Measurements from ENCODE around the gene ZNF394.
A peak's percentile ranks its signal among the peaks of the same experiment; 100 is the strongest.

The ZNF394 gene

GRCh38 chr7:99478464-99479440 lies 21.3 kb downstream of the ZNF394 start:
- no peak for DNase-seq (ENCODE audit: low read depth in 1 of 2, low spot score in 1 of 2)
- in situ Hi-C loops (cut with HindIII; ENCODE audit: low pct_unique_long_range_greater_than_20kb, low sequenced_read_pairs): no loop called here
- no peak for TF ChIP-seq JUND (IDR thresholded peaks at IDR 0.05; ENCODE audit: low read depth)

- TF ChIP-seq JUND (IDR thresholded peaks at IDR 0.05; ENCODE audit: low read depth): no peak
- DNase-seq (ENCODE audit: low read depth in 1 of 2, low spot score in 1 of 2): no peak
- in situ Hi-C loops (cut with HindIII; ENCODE audit: low pct_unique_long_range_greater_than_20kb, low sequenced_read_pairs): no loop called here
Measured at GRCh38 chr7:99476107-99476506, 24.0 kb downstream of the ZNF394 start.

GRCh38 chr7:99473315-99473596 lies 26.8 kb downstream of the ZNF394 start:
- DNase-seq (ENCODE audit: low read depth in 1 of 2, low spot score in 1 of 2): peak; percentile 24 to 36
- in situ Hi-C loops (cut with HindIII; ENCODE audit: low pct_unique_long_range_greater_than_20kb, low sequenced_read_pairs): no loop called here
- no peak for TF ChIP-seq JUND (IDR thresholded peaks at IDR 0.05; ENCODE audit: low read depth)

- peak; percentile 95 to 97 for DNase-seq (ENCODE audit: low read depth in 1 of 2, low spot score in 1 of 2)
- in situ Hi-C loops (cut with HindIII; ENCODE audit: low pct_unique_long_range_greater_than_20kb, low sequenced_read_pairs): no loop called here
- TF ChIP-seq JUND (IDR thresholded peaks at IDR 0.05; ENCODE audit: low read depth): no peak
Measured at GRCh38 chr7:99472561-99473314, 27.3 kb downstream of the ZNF394 start, which contains the start of gene ZNF789. TSS of gene ZNF789 (plus strand) at chr7:99472890. CDS start at chr7:99476457, 3,567 bp downstream.

GRCh38 chr7:99469381-99470065 lies 30.6 kb downstream of the ZNF394 start:
- in situ Hi-C loops (cut with HindIII; ENCODE audit: low pct_unique_long_range_greater_than_20kb, low sequenced_read_pairs): no loop called here
- TF ChIP-seq JUND (IDR thresholded peaks at IDR 0.05; ENCODE audit: low read depth): no peak
- no peak for DNase-seq (ENCODE audit: low read depth in 1 of 2, low spot score in 1 of 2)

GRCh38 chr7:99468336-99468918 lies 31.7 kb downstream of the ZNF394 start:
- TF ChIP-seq JUND (IDR thresholded peaks at IDR 0.05; ENCODE audit: low read depth): no peak
- in situ Hi-C loops (cut with HindIII; ENCODE audit: low pct_unique_long_range_greater_than_20kb, low sequenced_read_pairs): no loop called here
- DNase-seq (ENCODE audit: low read depth in 1 of 2, low spot score in 1 of 2): no peak

- TF ChIP-seq JUND (IDR thresholded peaks at IDR 0.05; ENCODE audit: low read depth): no peak
- DNase-seq (ENCODE audit: low read depth in 1 of 2, low spot score in 1 of 2): no peak
- in situ Hi-C loops (cut with HindIII; ENCODE audit: low pct_unique_long_range_greater_than_20kb, low sequenced_read_pairs): no loop called here
Measured at GRCh38 chr7:99465421-99465768, 34.7 kb downstream of the ZNF394 start.

- DNase-seq (ENCODE audit: low read depth in 1 of 2, low spot score in 1 of 2): no peak
- in situ Hi-C loops (cut with HindIII; ENCODE audit: low pct_unique_long_range_greater_than_20kb, low sequenced_read_pairs): no loop called here
- no peak for TF ChIP-seq JUND (IDR thresholded peaks at IDR 0.05; ENCODE audit: low read depth)
Measured at GRCh38 chr7:99461221-99461620, 38.9 kb downstream of the ZNF394 start.

GRCh38 chr7:99460651-99461050 lies 39.4 kb downstream of the ZNF394 start:
- no peak for DNase-seq (ENCODE audit: low read depth in 1 of 2, low spot score in 1 of 2)
- TF ChIP-seq JUND (IDR thresholded peaks at IDR 0.05; ENCODE audit: low read depth): no peak
- in situ Hi-C loops (cut with HindIII; ENCODE audit: low pct_unique_long_range_greater_than_20kb, low sequenced_read_pairs): no loop called here

- DNase-seq (ENCODE audit: low read depth in 1 of 2, low spot score in 1 of 2): peak in 1 of 2 experiments; percentile 54
- in situ Hi-C loops (cut with HindIII; ENCODE audit: low pct_unique_long_range_greater_than_20kb, low sequenced_read_pairs): no loop called here
- TF ChIP-seq JUND (IDR thresholded peaks at IDR 0.05; ENCODE audit: low read depth): no peak
Measured at GRCh38 chr7:99459087-99459486, 41.0 kb downstream of the ZNF394 start.

- no peak for TF ChIP-seq JUND (IDR thresholded peaks at IDR 0.05; ENCODE audit: low read depth)
- in situ Hi-C loops (cut with HindIII; ENCODE audit: low pct_unique_long_range_greater_than_20kb, low sequenced_read_pairs): no loop called here
- DNase-seq (ENCODE audit: low read depth in 1 of 2, low spot score in 1 of 2): no peak
Measured at GRCh38 chr7:99457650-99458493, 42.2 kb downstream of the ZNF394 start.
